Neural progenitor cell (in vitro differentiated cells): ENCODE data around the gene JMJD6.

Source experiments
- CTCF ChIP-seq: fragments of 200-600 bp; sonication (generic); IDR thresholded peaks from 2 replicates; pipeline ENCODE4 v1.5.1; 2017; ENCODE audit warnings: antibody characterized with exemption, mild to moderate bottlenecking
- EZH2 ChIP-seq: fragments of 200-600 bp; sonication (generic); IDR thresholded peaks from 2 replicates; pipeline ENCODE4 v1.6.1; 2017; ENCODE audit warnings: antibody characterized with exemption, mild to moderate bottlenecking, moderate library complexity

- no peak for TF ChIP-seq EZH2
- no peak for TF ChIP-seq CTCF
These were observed 55.7 kb downstream of the JMJD6 start for GRCh38 chr17:76670718-76671122.
